A673 (cell line): ENCODE results near the gene LRPPRC. TPM values are rescaled to one million over a fixed set of nuclear protein-coding genes. Genes with fewer than 3 reads are reported as not detected.

Experiments used
- BruUV-seq: library from RNA; stranded (reverse); fragments of 400-500 nt; replicated peaks from 2 replicates; lab custom pipeline; 2021; lab: Mats Ljungman, UMichigan
- CTCF ChIA-PET: fragments of 300-600 bp; sonication (Branson Sonifier 250); formaldehyde crosslinking; loops from one replicate; lab custom pipeline; 2022; ENCODE audit warnings: antibody characterized with exemption; lab: Charles Lee
- POLR2A ChIA-PET: fragments of 300-600 bp; sonication (Branson Sonifier 250); formaldehyde crosslinking; loops from one replicate; lab custom pipeline; 2022; ENCODE audit warnings: antibody characterized with exemption; ENCODE audit not compliant: low non-redundant PET; lab: Charles Lee
- DNase-seq: peaks from one replicate; pipeline ENCODE4 v3.0.0-alpha.2; 2015; ENCODE audit warnings: low spot score
- H3K27ac ChIP-seq: fragments of 200-600 bp; sonication (generic); 2 replicates; pipeline ENCODE4 v1.5.1; 2016; ENCODE audit warnings: mixed run types, low read depth, mild to moderate bottlenecking, mixed read lengths, antibody characterized with exemption, low read length; ENCODE audit not compliant: poor library complexity, severe bottlenecking
- H3K27me3 ChIP-seq: fragments of 200-600 bp; sonication (generic); replicated peaks from 2 replicates; pipeline ENCODE4 v1.6.1; 2017; ENCODE audit warnings: mixed run types, low read depth, mild to moderate bottlenecking, mixed read lengths, antibody characterized with exemption, low read length; ENCODE audit not compliant: insufficient read depth, poor library complexity
- H3K36me3 ChIP-seq: fragments of 200-600 bp; sonication (generic); 2 replicates; pipeline ENCODE4 v1.6.1; 2016; ENCODE audit warnings: mixed run types, mild to moderate bottlenecking, mixed read lengths, antibody characterized with exemption, low read length; ENCODE audit not compliant: insufficient read depth, poor library complexity, severe bottlenecking
- H3K4me1 ChIP-seq: fragments of 200-600 bp; sonication (generic); 2 replicates; pipeline ENCODE4 v1.6.1; 2017; ENCODE audit warnings: mixed run types, mild to moderate bottlenecking, mixed read lengths, antibody characterized with exemption, low read length; ENCODE audit not compliant: insufficient read depth, poor library complexity, severe bottlenecking
- H3K4me3 ChIP-seq: fragments of 200-600 bp; sonication (generic); 2 replicates; pipeline ENCODE4 v1.5.1; 2016; ENCODE audit warnings: low read depth, mixed run types, mild to moderate bottlenecking, mixed read lengths, low read length; ENCODE audit not compliant: poor library complexity, severe bottlenecking
- H3K9me3 ChIP-seq: fragments of 200-600 bp; sonication (generic); 2 replicates; pipeline ENCODE4 v1.6.1; 2016; ENCODE audit warnings: mixed run types, low read depth, mild to moderate bottlenecking, mixed read lengths, antibody characterized with exemption, low read length; ENCODE audit not compliant: poor library complexity, severe bottlenecking
- CTCF ChIP-seq: fragments of 300-800, 200-600 bp; sonication (generic); conservative IDR thresholded peaks from 2 replicates; pipeline ENCODE4 v1.5.1; 2017; ENCODE audit warnings: low read depth, mild to moderate bottlenecking, antibody characterized with exemption, low read length, moderate library complexity, mixed read lengths
- EZH2 ChIP-seq: fragments of 200-600 bp; sonication (generic); IDR thresholded peaks from 2 replicates; pipeline ENCODE4 v1.6.1; 2017; ENCODE audit warnings: borderline replicate concordance, low read depth, mild to moderate bottlenecking, mixed read lengths, antibody characterized with exemption, low read length; ENCODE audit not compliant: poor library complexity, severe bottlenecking
- intact Hi-C: fragments of 100-400 bp; cut with micrococcal nuclease; formaldehyde crosslinking; loops from one replicate; pipeline ENCODE4 v1.10.0; 2022; ENCODE audit not compliant: unreplicated experiment
- total RNA-seq: library from RNA; stranded (reverse); gene quantifications from 2 replicates; pipeline ENCODE4 v1.2.3, GENCODE V29; 2021

LRPPRC gene
- total RNA-seq, 1 experiment from 2014 or later = 144 TPM

GRCh38 chr2:43890855-43891254, 104.9 kb downstream of the LRPPRC start:
- CTCF ChIA-PET = no interaction called here
- no peak for TF ChIP-seq CTCF
- TF ChIP-seq EZH2 = no peak
- no TSS peak for BruUV-seq
- no peaks in the 10 kb centered on the region for H3K9me3 ChIP-seq
- intact Hi-C loops = no loop called here
- no peak overlapping the region for H3K4me3 ChIP-seq
- H3K4me1 ChIP-seq = no peaks in the 10 kb centered on the region
- H3K27me3 ChIP-seq = no peaks in the 10 kb centered on the region
- DNase-seq = no peak
- H3K27ac ChIP-seq = no peak overlapping the region
- POLR2A ChIA-PET = no interaction called here
- H3K36me3 ChIP-seq = peaks cover 82% of the 10 kb centered on the region

- CTCF ChIA-PET = no interaction called here
- intact Hi-C loops = no loop called here
- no TSS peak for BruUV-seq
- Histone ChIP-seq H3K36me3 (peaks cover 68% of the 10 kb centered on the region), H3K4me1 (no peaks in the 10 kb centered on the region), H3K27ac (no peak overlapping the region), H3K9me3 (no peaks in the 10 kb centered on the region), H3K4me3 (no peak overlapping the region), H3K27me3 (no peaks in the 10 kb centered on the region)
- no peak for DNase-seq
- POLR2A ChIA-PET = no interaction called here
- TF ChIP-seq CTCF (no peak), EZH2 (no peak)
These were observed 106.4 kb downstream of the LRPPRC start for GRCh38 chr2:43889416-43889815.

DNA sequence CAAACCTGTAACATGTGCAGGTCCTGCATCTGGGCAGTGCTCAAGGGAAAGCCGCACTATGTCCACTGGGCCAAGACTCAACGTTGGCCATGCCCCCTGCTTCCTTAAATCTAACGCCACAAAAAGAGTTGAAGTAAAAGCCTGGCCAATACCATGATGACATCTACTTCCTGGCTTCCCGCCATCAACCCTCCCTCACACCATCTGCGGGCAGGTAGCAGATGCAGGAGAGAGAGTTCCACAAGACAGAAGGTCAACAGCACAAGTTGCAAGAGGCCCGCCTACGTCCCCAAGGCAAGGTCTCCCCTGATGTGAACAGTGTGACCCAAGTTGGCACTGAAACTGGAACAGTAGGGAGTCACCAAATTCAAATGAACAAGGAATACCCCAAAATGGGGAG, 108.6 kb downstream of the LRPPRC start:
- DNase-seq = no peak
- peaks cover 46% of the 10 kb centered on the region for H3K36me3 ChIP-seq

More for the DNA sequence above, 108.6 kb downstream of the LRPPRC start:
- Histone ChIP-seq H3K9me3 (no peaks in the 10 kb centered on the region), H3K27ac (no peak overlapping the region), H3K27me3 (no peaks in the 10 kb centered on the region), H3K4me3 (no peak overlapping the region), H3K4me1 (no peaks in the 10 kb centered on the region)
- intact Hi-C loops = no loop called here
- BruUV-seq = no TSS peak
- ChIA-PET CTCF (no interaction called here), POLR2A (no interaction called here)
- no peak for TF ChIP-seq EZH2
- no peak for TF ChIP-seq CTCF
